T-helper 2 cell treated with Interferon-gamma antibody and Interleukin-4, amounts not matched to agents 5 μg/mL and 100 μg/mL, for 36 hours (primary cell): Measurements from ENCODE around the gene PALLD.

Experiments
- DNase-seq: peaks from one replicate; pipeline ENCODE4 v3.0.0; 2021; ENCODE audit warnings: low spot score
- H3K27ac Mint-ChIP-seq: one replicate; pipeline ENCODE4 v1.8.0; 2021; ENCODE audit warnings: mild to moderate bottlenecking, mixed read lengths
- H3K27me3 Mint-ChIP-seq: one replicate; pipeline ENCODE4 v1.8.0; 2021; ENCODE audit warnings: low read depth, mixed read lengths
- H3K36me3 Mint-ChIP-seq: one replicate; pipeline ENCODE4 v1.8.0; 2021; ENCODE audit warnings: low read depth, mixed read lengths
- H3K4me1 Mint-ChIP-seq: one replicate; pipeline ENCODE4 v1.8.0; 2021; ENCODE audit warnings: low read depth, mixed read lengths
- H3K4me3 Mint-ChIP-seq: one replicate; pipeline ENCODE4 v1.8.0; 2022; ENCODE audit warnings: mild to moderate bottlenecking, moderate library complexity, mixed read lengths
- H3K9me3 Mint-ChIP-seq: one replicate; pipeline ENCODE4 v1.8.0; 2021; ENCODE audit warnings: mixed read lengths

PALLD gene

DNA sequence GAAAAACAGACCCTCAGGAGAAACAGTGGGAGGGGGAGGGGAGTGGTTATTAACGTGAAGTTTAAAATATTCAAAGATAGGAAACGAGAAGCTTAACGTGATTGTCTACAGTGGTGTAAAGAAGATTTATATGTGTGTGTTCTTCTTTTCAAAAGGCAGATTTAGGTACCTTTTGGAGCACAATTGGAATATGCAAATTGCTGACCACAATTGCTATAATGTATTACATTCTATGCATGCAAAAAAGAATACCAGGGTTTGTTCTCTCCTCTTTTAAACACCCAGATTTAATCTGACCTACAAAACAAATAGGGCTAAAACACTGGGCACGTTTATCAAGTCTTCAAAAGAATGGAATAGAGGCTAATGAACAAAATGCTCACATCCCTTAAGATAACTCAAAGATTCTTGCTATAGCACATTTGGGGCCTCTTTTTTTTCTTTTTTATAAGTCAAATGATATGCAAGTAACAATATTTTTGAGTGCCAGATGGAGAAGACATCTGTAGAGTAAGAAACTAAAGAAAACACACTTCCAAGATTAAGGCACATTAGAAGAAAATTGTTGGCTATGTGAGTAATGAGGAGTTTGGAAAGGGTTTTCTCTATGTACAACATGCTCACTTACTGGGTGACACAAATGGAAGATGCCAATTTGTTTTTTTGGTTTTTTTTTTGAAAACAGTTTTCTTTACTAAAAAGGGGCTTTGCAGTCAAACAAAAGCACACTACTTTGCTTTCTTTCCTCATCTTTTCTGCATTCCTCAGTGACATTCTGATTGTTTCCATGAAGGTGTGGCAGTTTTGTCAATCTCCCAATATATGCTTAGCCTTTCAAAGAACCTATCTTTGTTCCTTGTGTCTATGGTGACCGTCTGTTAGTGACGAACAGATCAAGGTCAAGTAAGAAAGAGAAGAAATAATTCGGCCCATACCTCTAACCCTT is 240.3 kb downstream of the PALLD start:
- H3K9me3 Mint-ChIP-seq: no peaks in the 10 kb centered on the region
- H3K27ac Mint-ChIP-seq: no peak overlapping the region
- H3K4me1 Mint-ChIP-seq: no peaks in the 10 kb centered on the region
- peaks cover 7% of the 10 kb centered on the region for H3K27me3 Mint-ChIP-seq
- DNase-seq: no peak
- no peaks in the 10 kb centered on the region for H3K36me3 Mint-ChIP-seq
- no peak overlapping the region for H3K4me3 Mint-ChIP-seq

DNA sequence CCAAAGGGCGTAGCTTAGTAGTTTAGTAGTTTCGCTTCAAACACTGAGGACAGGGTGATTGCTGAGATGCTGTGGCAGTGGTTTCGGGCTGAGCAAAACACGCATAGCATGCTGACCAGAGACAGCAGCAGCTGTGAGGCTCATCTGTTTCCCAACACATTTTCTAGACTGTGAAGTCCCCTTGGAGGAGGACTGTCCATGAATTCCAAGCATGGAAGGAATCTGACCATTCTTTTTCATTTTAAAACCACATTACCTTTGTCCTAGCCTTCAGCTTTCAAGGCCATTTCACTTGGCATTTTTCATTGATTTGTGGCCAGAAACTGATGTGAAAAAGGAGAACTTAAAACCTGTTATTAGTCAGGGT is 240.9 kb downstream of the PALLD start:
- no peaks in the 10 kb centered on the region for H3K36me3 Mint-ChIP-seq
- peaks cover 8% of the 10 kb centered on the region for H3K27me3 Mint-ChIP-seq
- no peak overlapping the region for H3K4me3 Mint-ChIP-seq
- H3K4me1 Mint-ChIP-seq: no peaks in the 10 kb centered on the region
- H3K9me3 Mint-ChIP-seq: no peaks in the 10 kb centered on the region
- no peak for DNase-seq
- H3K27ac Mint-ChIP-seq: no peak overlapping the region

- Mint-ChIP-seq H3K27ac (no peak overlapping the region), H3K27me3 (peaks cover 12% of the 10 kb centered on the region), H3K4me1 (no peaks in the 10 kb centered on the region), H3K36me3 (no peaks in the 10 kb centered on the region), H3K4me3 (no peak overlapping the region), H3K9me3 (no peaks in the 10 kb centered on the region)
- DNase-seq: no peak
These were observed 243.0 kb downstream of the PALLD start for GRCh38 chr4:168739886-168740285.

- Mint-ChIP-seq H3K36me3 (no peaks in the 10 kb centered on the region), H3K9me3 (no peaks in the 10 kb centered on the region), H3K27me3 (peaks cover 10% of the 10 kb centered on the region), H3K27ac (no peak overlapping the region), H3K4me1 (no peaks in the 10 kb centered on the region), H3K4me3 (no peak overlapping the region)
- DNase-seq: no peak
These were observed 243.8 kb downstream of the PALLD start for GRCh38 chr4:168740691-168741090.

- no peak overlapping the region for H3K27ac Mint-ChIP-seq
- H3K4me3 Mint-ChIP-seq: no peak overlapping the region
- no peaks in the 10 kb centered on the region for H3K9me3 Mint-ChIP-seq
- no peaks in the 10 kb centered on the region for H3K36me3 Mint-ChIP-seq
- DNase-seq: no peak
- no peaks in the 10 kb centered on the region for H3K4me1 Mint-ChIP-seq
- H3K27me3 Mint-ChIP-seq: peaks cover 11% of the 10 kb centered on the region
These were observed 244.7 kb downstream of the PALLD start for GRCh38 chr4:168741281-168742173.

DNA sequence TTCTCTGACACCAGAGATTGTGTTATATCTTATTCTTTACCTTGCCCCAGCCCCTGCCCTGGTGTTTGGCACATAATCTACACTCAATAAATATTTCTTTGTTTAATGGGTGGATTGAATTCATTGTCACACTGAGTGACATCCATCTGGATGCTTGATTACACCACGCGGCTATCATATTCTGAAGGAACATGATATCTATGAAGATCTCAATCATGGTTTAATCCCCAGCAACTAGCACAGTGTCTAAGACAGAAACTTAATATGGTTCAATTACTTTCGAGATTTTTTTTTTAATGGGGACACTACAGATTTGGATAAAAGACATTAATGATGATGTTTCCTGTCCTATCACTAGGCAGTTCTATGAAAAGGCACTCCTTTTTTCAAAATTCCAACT is 246.3 kb downstream of the PALLD start:
- Mint-ChIP-seq H3K36me3 (no peaks in the 10 kb centered on the region), H3K27me3 (peaks cover 14% of the 10 kb centered on the region), H3K9me3 (no peaks in the 10 kb centered on the region), H3K4me1 (no peaks in the 10 kb centered on the region), H3K27ac (no peak overlapping the region), H3K4me3 (no peak overlapping the region)
- no peak for DNase-seq

- H3K36me3 Mint-ChIP-seq: no peaks in the 10 kb centered on the region
These were observed 246.7 kb downstream of the PALLD start for GRCh38 chr4:168743601-168744000.

GRCh38 chr4:168744021-168744420 is 247.2 kb downstream of the PALLD start:
- peaks cover 14% of the 10 kb centered on the region for H3K27me3 Mint-ChIP-seq

More at GRCh38 chr4:168743601-168744000, 246.7 kb downstream of the PALLD start:
- Mint-ChIP-seq H3K27ac (no peak overlapping the region), H3K4me1 (no peaks in the 10 kb centered on the region), H3K9me3 (no peaks in the 10 kb centered on the region), H3K4me3 (no peak overlapping the region), H3K27me3 (peaks cover 14% of the 10 kb centered on the region)
- DNase-seq: no peak

DNA sequence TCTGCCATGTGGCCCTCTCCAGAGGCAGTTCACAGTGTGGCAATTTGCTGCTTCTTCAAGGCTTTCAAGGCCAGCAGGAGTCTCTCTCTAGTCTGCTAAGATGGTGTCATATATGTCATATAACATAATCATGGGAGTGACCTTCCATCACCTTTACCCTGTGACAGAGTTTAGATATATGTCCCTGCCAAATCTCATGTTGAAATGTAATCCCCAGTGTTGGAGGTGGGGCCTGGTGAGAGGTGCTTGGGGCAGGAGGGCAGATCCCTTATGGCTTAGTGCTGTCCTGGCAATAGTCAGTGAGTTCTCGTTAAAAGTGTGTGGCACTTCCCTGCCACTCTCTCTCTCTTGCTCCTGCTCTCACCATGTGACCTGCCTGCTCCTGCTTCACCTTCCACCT is 252.0 kb downstream of the PALLD start:
- DNase-seq: no peak
- Mint-ChIP-seq H3K36me3 (no peaks in the 10 kb centered on the region), H3K27me3 (peaks cover 5% of the 10 kb centered on the region), H3K4me1 (no peaks in the 10 kb centered on the region), H3K27ac (no peak overlapping the region), H3K9me3 (no peaks in the 10 kb centered on the region), H3K4me3 (no peak overlapping the region)

More at GRCh38 chr4:168744021-168744420, 247.2 kb downstream of the PALLD start:
- no peak for DNase-seq
- Mint-ChIP-seq H3K9me3 (no peaks in the 10 kb centered on the region), H3K27ac (no peak overlapping the region), H3K36me3 (no peaks in the 10 kb centered on the region), H3K4me3 (no peak overlapping the region), H3K4me1 (no peaks in the 10 kb centered on the region)

DNA sequence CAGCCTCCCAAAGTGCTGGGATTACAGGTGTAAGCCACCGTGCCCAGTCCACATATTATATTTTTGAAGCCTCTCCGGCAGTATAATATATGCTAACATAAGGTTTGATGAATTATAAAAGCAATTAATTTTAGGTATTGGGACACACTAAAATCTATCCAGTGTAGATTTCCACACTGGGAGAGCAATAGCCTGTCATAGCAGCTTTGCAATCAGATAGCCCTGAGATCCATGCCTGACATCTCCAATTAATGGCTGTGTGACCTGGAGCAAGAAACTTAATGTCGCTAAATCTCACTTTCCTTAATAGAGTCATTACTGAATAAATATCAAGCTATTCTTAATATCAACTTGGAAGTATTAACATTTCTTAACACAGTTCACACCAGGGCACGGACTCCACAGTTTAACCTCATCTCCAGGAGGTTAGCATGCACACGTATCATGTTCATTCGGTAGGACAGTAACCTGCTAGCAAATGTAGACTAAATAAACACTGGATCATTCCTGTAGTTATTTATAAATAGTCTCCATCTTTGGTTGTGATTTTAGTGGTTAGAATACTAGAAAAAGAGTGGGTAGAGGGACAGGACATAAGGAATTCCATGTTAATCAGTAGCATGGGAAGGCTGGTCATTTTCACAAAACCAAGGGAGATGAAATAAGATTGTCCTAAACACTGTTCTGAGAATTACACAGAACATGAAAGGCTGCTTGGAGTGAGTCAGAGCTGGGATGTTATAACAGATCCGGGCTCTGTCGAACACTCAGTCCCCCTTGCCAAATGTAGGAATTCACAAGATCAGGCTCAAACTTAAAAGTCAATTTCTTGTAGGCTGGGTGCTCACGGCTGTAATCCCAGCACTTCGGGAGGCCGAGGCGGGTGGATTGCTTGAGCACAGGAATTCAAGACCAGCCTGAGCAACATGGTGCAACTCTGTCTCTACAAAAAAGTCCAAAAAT is 254.7 kb downstream of the PALLD start:
- no peak overlapping the region for H3K4me3 Mint-ChIP-seq
- no peak for DNase-seq
- no peak overlapping the region for H3K27ac Mint-ChIP-seq
- peaks cover 5% of the 10 kb centered on the region for H3K27me3 Mint-ChIP-seq
- H3K4me1 Mint-ChIP-seq: peaks cover 4% of the 10 kb centered on the region
- no peaks in the 10 kb centered on the region for H3K9me3 Mint-ChIP-seq
- H3K36me3 Mint-ChIP-seq: no peaks in the 10 kb centered on the region

GRCh38 chr4:168755598-168756477 is 259.0 kb downstream of the PALLD start:
- no peak overlapping the region for H3K27ac Mint-ChIP-seq
- peaks cover 19% of the 10 kb centered on the region for H3K4me1 Mint-ChIP-seq
- H3K27me3 Mint-ChIP-seq: peaks cover 3% of the 10 kb centered on the region
- no peaks in the 10 kb centered on the region for H3K36me3 Mint-ChIP-seq
- DNase-seq: no peak
- no peak overlapping the region for H3K4me3 Mint-ChIP-seq
- no peaks in the 10 kb centered on the region for H3K9me3 Mint-ChIP-seq

DNA sequence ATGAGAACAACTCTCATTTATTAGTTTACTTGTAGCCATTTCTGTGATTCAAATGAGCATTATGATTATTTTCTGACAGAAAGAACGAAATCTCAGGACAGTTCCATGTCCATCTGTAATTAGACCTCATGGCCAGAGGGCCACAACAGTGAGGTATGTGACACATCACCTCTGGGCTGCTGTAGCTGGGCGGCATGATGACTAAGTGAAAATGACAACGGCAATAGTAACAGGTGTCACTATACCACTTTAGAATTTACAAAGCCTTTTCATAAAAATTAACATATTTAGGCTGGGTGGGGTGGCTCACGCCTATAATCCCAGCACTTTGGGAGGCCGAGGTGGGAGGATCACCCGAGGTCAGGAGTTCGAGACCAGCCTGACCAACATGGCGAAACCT is 260.6 kb downstream of the PALLD start:
- no peak overlapping the region for H3K4me3 Mint-ChIP-seq
- peaks cover 19% of the 10 kb centered on the region for H3K4me1 Mint-ChIP-seq
- H3K27ac Mint-ChIP-seq: no peak overlapping the region
- peaks cover 3% of the 10 kb centered on the region for H3K27me3 Mint-ChIP-seq
- H3K36me3 Mint-ChIP-seq: no peaks in the 10 kb centered on the region
- DNase-seq: no peak
- H3K9me3 Mint-ChIP-seq: no peaks in the 10 kb centered on the region
